Breast epithelium (tissue), 4 donors: ENCODE data around the gene TIAM2. TPM values are rescaled to one million over a fixed set of nuclear protein-coding genes. Genes with fewer than 3 reads are reported as not detected.
A peak's percentile ranks its signal among the peaks of the same experiment; 100 is the strongest.
"Not testable (repeated sequence)": the region's sequence is repeated elsewhere in the genome, so short reads cannot be mapped to it uniquely, and the experiment has no call there.

Source experiments
- DNase-seq, 2 donors: peaks; one replicate each; pipeline ENCODE4 v3.0.0-alpha.2; 2019; ENCODE audit warnings: low spot score in 2 of 2
- H3K27ac ChIP-seq, 2 donors: fragments of 200-600 bp; sonication (generic) in 1 of 2; one replicate each; pipeline ENCODE4 v1.5.1; 2016 to 2019; ENCODE audit warnings: mild to moderate bottlenecking in 1 of 2
- H3K27me3 ChIP-seq, 2 donors: fragments of 200-600 bp; sonication (generic) in 1 of 2; one replicate each; pipeline versions ENCODE4 v1.5.1 to v1.6.0; 2017 to 2019; ENCODE audit warnings: control low read depth in 1 of 2, mild to moderate bottlenecking in 1 of 2
- H3K36me3 ChIP-seq: fragments of 200-600 bp; one replicate; pipeline ENCODE4 v1.5.1; 2019
- H3K4me1 ChIP-seq, 2 donors: fragments of 200-600 bp; sonication (generic); one replicate each; pipeline ENCODE4 v1.5.1; 2016 to 2019; ENCODE audit warnings: control low read depth in 1 of 2
- H3K4me3 ChIP-seq, 3 donors: fragments of 200-600 bp; sonication (generic); 1 replicate in 2 of 3; 2 replicates in 1 of 3; pipeline ENCODE4 v1.5.1; 2016 to 2019; ENCODE audit warnings: mild to moderate bottlenecking in 3 of 3, moderate library complexity in 2 of 3
- H3K9me3 ChIP-seq, 2 donors: fragments of 200-600 bp; sonication (generic) in 1 of 2; one replicate each; pipeline ENCODE4 v1.5.1; 2016 to 2019; ENCODE audit warnings: control low read depth in 1 of 2
- POLR2A ChIP-seq: fragments of 450-650 bp; IDR thresholded peaks from one replicate; pipeline ENCODE4 v1.6.1; 2016; ENCODE audit warnings: antibody characterized with exemption, mild to moderate bottlenecking, moderate library complexity
- POLR2AphosphoS5 ChIP-seq, 3 donors: sonication (generic); formaldehyde crosslinking; IDR thresholded peaks; one replicate each; pipeline ENCODE4 v1.6.1; 2017; ENCODE audit warnings: antibody characterized with exemption in 3 of 3
- intact Hi-C: fragments of 100-400 bp; cut with DNase I; formaldehyde crosslinking; loops from one replicate; pipeline ENCODE4 v1.15.1; 2023; ENCODE audit warnings: low total_unique reads
- total RNA-seq, 3 donors: library from RNA; depleted of rRNA; stranded (reverse); fragments of >200 nt; gene quantifications; one replicate each; pipeline ENCODE4 v1.1.0, GENCODE V29; 2016
- TF ChIP-seq, protein P1 (sequence below), 3 donors: fragments of 450-650 bp; IDR thresholded peaks; one replicate each; pipeline ENCODE4 v1.5.1; 2016 to 2017; ENCODE audit warnings: antibody characterized with exemption in 3 of 3, mild to moderate bottlenecking in 3 of 3, moderate library complexity in 3 of 3

Gene TIAM2
- total RNA-seq, 3 donors from 2014 or later = 5.8 to 32.3 (median 12.8) TPM

- Histone ChIP-seq H3K9me3 (no peaks in the 10 kb centered on the region), H3K27me3 (no peaks in the 10 kb centered on the region), H3K4me3 (no peak overlapping the region), H3K36me3 (no peaks in the 10 kb centered on the region), H3K4me1 (no peaks in the 10 kb centered on the region), H3K27ac (no peak overlapping the region)
- no peak for DNase-seq
- intact Hi-C loops = no loop called here
- TF ChIP-seq POLR2AphosphoS5 (IDR thresholded peaks at IDR 0.05) (no peak), POLR2A (no peak)
- TF ChIP-seq, protein P1, sequence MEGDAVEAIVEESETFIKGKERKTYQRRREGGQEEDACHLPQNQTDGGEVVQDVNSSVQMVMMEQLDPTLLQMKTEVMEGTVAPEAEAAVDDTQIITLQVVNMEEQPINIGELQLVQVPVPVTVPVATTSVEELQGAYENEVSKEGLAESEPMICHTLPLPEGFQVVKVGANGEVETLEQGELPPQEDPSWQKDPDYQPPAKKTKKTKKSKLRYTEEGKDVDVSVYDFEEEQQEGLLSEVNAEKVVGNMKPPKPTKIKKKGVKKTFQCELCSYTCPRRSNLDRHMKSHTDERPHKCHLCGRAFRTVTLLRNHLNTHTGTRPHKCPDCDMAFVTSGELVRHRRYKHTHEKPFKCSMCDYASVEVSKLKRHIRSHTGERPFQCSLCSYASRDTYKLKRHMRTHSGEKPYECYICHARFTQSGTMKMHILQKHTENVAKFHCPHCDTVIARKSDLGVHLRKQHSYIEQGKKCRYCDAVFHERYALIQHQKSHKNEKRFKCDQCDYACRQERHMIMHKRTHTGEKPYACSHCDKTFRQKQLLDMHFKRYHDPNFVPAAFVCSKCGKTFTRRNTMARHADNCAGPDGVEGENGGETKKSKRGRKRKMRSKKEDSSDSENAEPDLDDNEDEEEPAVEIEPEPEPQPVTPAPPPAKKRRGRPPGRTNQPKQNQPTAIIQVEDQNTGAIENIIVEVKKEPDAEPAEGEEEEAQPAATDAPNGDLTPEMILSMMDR (IDR thresholded peaks at IDR 0.05) = no peak
These were observed 227.4 kb downstream of the TIAM2 start for GRCh38 chr6:155222506-155222905.

DNA sequence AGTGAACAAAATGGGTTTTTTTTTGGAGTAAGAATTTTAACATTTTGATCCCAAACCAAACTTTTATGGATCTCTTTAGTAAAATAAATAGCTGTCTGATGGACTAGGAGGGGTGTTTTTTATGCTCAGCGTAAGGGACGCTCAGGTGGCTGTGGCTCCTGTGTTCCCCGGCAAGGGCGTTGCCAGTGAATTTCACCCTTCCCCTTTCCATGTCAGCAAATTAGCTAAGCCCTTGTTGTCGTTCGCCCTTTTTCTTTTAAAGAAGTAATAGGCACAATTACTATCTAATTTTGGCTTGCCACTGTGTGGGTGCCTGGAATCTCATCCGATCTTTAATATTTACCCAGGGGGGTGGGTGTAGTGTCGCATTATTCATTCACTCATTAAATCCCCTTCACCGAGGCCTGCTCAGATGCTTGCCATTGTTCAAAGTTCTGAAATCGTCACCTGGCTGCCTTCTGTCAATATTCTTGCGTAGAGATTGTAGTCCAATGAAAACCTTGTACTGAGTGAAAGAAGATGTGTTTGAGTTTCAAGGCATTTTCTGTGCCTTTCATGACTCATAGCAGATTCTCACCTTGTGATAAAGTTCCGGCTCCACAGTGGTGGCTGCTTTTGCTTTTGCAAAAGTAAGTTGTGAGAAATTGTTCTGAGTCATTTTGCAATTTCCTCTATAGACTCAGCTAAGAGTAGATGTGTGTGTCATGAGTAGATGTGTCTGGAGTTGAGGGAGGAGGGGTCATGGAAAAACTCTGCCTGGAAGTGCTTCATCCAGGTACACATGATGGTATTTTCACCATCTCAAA lies 228.7 kb downstream of the TIAM2 start:
- Histone ChIP-seq H3K4me3 (no peak overlapping the region), H3K27ac (no peak overlapping the region), H3K36me3 (no peaks in the 10 kb centered on the region), H3K27me3 (no peaks in the 10 kb centered on the region), H3K4me1 (no peaks in the 10 kb centered on the region), H3K9me3 (no peaks in the 10 kb centered on the region)
- intact Hi-C loops = no loop called here
- TF ChIP-seq POLR2A = no peak
- no peak for TF ChIP-seq POLR2AphosphoS5 (IDR thresholded peaks at IDR 0.05)
- TF ChIP-seq, protein P1 (IDR thresholded peaks at IDR 0.05) = no peak
- DNase-seq = no peak

DNA sequence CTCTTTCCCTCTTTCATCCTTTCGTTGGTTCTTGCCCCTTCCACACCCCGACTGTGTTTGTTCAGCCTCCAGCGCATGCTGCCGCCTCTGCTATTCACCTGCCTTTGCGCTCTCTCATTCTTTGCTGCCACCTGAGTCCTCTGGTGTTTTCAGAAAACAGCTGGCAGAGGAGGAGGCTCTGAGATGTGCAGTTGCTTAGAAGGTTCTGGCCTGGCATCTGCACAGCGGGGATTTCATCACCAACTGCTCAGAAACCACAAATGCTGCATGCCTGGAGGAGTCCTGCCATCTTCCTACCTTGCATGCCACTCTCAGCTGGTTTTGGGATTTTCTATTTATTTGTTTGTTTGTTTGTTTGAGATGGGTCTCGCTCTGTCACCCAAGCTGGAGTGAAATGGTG lies 229.5 kb downstream of the TIAM2 start:
- peak in 1 of 2 donors; percentile 40 for DNase-seq
- no peaks in the 10 kb centered on the region for H3K36me3 ChIP-seq
- H3K27ac ChIP-seq = no peak overlapping the region
- H3K27me3 ChIP-seq = no peaks in the 10 kb centered on the region
- H3K9me3 ChIP-seq = no peaks in the 10 kb centered on the region
- intact Hi-C loops = no loop called here
- H3K4me3 ChIP-seq = no peak overlapping the region
- H3K4me1 ChIP-seq = no peaks in the 10 kb centered on the region
- TF ChIP-seq POLR2A (no peak), POLR2AphosphoS5 (IDR thresholded peaks at IDR 0.05) (no peak)
- TF ChIP-seq, protein P1 (IDR thresholded peaks at IDR 0.05) = no peak

DNA sequence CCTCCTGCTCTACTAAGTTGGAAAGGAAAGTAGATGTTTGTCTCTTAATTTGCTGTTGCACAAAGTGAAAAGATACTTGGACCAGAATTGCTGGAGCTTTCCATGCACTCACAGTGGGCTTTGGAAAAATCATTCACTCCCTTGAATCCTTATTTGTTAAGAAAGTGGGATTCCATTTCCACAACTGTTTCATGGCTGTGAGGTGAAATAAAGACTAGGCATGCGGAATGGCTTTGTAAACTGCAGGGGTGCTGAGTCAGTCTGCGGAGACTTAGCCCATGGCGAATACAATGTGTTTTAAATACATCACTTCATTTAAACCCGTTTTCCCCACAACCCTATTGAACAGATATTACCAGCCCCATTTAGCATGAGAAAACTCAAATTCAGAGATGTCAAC lies 231.9 kb downstream of the TIAM2 start:
- intact Hi-C loops = no loop called here
- H3K36me3 ChIP-seq = no peaks in the 10 kb centered on the region
- H3K9me3 ChIP-seq = no peaks in the 10 kb centered on the region
- no peak for DNase-seq
- no peak overlapping the region for H3K4me3 ChIP-seq
- no peaks in the 10 kb centered on the region for H3K27me3 ChIP-seq
- TF ChIP-seq POLR2A (no peak), POLR2AphosphoS5 (IDR thresholded peaks at IDR 0.05) (no peak)
- TF ChIP-seq, protein P1 (IDR thresholded peaks at IDR 0.05) = no peak
- no peaks in the 10 kb centered on the region for H3K4me1 ChIP-seq
- no peak overlapping the region for H3K27ac ChIP-seq

DNA sequence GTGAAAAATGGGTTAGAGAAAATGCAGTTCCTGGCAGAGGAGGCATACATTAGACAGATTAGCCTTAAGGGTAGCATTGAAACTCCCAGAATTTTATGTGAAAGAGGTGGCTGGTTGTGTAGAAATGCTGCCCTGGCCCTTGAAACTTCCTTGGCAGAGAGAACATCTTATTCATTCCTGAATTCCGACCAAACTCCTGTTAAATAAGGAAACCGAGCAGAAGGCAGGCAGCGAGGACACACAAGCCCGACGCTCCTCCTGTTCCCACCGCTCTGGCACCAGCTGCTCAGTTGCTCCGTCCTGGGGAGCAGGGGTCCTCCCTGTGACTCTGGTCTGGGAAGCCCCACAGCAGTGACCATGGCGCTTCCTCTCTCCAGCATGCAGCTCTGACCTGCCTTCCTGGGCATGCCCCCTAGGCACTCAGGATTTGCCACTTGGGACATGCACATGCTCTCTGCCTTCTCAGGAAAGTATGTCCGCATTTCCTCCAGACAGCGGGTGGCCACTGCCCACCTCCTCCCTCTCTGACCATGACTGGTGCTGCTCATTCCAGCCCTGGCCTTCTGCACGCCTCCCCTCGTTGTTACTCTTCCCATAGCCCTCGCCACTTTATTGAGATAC lies 233.5 kb downstream of the TIAM2 start:
- Histone ChIP-seq H3K4me3 (peak overlapping the region in 2 of 3 donors; percentile 10 to 47), H3K27me3 (no peaks in the 10 kb centered on the region), H3K4me1 (no peaks in the 10 kb centered on the region), H3K27ac (peak overlapping the region; percentile 25 to 61), H3K36me3 (no peaks in the 10 kb centered on the region), H3K9me3 (no peaks in the 10 kb centered on the region)
- TF ChIP-seq, protein P1 (IDR thresholded peaks at IDR 0.05) = no peak
- no peak for TF ChIP-seq POLR2AphosphoS5 (IDR thresholded peaks at IDR 0.05)
- no peak for TF ChIP-seq POLR2A
- no peak for DNase-seq
- intact Hi-C loops = no loop called here

DNA sequence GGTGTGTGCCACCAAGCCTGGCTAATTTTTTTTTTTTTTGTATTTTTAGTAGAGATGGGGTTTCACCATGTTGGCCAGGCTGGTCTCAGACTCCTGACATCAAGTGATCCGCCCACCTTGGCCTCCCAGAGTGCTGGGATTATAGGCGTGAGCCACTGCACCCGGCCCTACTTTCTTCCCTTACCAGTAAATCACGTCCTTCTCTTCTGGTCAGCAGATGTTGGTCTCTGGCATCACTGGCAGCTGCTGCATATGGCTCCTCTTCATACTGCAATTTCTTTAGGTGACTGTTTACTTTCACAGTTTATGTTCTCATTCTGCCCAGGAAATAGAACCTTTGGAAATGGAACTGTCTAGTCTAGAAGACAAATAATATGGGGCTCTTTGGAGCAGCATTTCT lies 235.9 kb downstream of the TIAM2 start:
- H3K27me3 ChIP-seq, H3K36me3 ChIP-seq, DNase-seq, H3K9me3 ChIP-seq, H3K4me3 ChIP-seq, H3K4me1 ChIP-seq, intact Hi-C loops, H3K27ac ChIP-seq: not testable (repeated sequence)
